ENCODE measurements around the gene SSBP3.
"Not testable (repeated sequence)": the region's sequence is repeated elsewhere in the genome, so short reads cannot be mapped to it uniquely, and the experiment has no call there.

SSBP3 gene

DNA sequence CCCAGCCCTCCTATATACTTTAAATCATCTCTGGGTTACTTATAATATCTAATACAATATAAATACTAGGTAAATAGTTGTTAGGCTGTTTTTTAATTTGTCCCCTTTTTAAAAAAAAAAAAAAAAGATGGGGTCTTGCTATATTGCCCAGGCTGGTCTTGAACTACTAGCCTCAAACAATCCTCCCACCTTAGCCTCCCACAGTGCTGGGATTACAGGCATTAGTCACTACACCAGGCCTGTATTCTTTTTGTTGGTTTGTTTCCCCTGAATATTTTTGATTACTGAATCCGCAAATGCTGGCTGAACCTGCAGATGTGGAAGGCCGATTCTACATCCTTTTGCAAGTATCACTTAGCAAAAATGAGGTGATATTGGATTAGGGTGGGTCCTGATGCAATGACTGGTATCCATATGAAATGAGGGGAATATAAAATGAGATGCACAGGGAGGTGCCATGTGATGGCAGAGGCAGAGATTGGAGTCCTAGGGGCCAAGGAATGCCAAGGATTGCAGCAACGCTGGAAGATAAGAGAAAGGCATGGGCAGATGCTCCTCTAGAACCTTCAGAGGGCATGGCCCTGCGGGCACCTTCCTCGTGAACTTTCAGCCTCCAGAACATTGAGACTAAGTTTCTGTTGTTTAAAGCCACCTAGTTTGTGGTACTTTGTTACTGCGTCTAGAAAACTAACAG is 58.8 kb downstream of the SSBP3 start:
- DNase-seq, result no peak

DNA sequence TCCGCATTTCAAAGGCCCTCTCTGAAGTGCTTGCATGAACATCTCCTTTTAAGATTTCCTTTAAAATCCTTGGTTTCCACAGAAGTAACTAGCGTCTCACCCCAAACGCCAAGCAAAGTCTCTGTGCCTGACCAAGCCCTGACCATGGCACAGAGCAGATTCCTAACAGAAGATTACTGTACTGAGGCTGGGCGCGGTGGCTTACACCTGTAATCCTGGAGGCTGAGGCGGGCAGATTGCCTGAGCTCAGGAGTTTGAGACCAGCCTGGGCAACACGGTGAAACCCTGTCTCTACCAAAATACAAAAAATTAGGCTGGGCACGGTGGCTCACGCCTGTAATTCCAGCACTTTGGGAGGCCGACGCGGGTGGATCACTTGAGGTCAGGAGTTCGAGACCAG is 60.6 kb downstream of the SSBP3 start:
- DNase-seq, result not testable (repeated sequence)

DNA sequence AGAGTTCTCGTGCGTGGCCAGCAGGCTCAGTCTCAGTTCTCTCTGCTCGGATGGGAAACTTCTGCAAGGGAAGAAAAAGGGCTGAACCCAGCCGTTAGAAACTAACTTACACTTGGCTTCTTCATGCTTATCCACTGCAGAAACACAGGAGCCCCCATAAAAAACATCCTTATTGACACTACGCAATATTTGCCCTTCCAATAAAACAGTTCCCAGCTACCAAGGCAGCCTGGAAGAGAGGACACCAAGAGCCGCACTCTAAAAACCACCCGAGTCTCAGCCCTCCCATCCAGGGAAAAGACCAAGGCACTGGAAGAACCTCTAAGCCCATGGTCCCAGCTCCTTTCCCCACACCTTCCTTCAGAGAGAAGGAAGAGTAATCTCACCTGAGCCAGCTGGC is 61.1 kb downstream of the SSBP3 start:
- no peak for DNase-seq

DNA sequence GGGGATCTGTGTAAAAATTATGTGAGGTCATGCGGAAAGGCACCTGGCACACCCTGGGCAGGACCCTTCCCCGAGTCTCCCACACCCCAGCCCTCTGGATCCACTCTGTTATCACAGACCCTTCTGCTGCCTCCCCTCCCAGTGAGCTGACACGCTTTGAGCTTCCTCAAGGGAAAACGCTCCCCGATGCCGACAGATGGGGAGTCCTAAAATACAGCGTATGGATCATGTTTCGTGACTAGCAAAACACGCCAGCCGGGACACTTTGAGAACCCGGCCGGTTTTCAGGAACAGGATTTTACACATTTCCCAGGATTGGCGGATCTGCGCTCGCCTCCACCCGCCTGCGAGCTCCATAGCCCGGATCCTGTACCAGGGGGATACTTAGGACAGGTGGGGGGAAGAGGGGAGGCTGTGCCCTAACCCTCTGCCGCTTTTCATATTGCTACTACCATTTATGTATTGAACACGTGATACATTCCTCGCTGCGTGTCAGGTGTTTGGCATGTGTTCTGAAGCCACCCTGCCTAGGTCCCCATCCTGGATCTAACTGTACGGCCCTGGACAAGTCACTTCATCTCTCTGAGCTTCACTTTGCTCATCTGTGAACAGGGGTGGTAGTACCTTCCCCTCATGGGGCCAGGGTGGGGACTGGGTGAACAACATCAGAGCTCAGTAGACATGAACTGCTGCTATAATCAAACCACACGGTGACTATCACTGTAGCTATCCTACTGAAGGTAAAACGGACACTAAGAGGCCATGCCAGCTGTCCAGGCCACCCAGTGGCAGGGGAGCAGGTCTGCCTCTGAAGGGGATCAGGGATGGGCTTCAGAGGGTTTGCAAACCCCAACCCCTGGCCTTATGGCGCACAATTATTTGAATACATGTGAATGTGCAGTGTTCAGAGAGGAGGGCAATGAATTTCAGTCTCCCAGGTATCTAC is 63.2 kb downstream of the SSBP3 start:
- no peak for DNase-seq

DNA sequence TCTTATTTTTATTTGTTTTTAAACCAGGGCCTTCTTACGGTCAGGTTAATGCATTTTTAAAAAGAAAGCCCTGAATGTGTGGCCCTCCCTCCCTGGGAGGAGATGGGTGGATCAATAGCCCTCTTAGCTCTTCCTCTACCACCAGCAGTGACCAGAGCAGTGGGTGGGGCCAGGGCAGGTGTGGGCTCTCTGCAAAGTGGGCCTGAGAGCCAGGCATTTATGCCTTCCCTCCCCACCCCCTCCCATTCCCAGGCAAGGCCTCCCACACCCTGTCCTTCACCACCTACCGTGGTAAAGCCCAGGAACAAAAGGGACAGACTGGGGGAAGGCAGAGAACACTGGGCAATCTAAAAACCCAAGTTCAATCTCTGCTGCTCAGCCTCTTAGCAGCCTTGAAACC is 63.9 kb downstream of the SSBP3 start:
- DNase-seq, result peak; percentile 69

DNA sequence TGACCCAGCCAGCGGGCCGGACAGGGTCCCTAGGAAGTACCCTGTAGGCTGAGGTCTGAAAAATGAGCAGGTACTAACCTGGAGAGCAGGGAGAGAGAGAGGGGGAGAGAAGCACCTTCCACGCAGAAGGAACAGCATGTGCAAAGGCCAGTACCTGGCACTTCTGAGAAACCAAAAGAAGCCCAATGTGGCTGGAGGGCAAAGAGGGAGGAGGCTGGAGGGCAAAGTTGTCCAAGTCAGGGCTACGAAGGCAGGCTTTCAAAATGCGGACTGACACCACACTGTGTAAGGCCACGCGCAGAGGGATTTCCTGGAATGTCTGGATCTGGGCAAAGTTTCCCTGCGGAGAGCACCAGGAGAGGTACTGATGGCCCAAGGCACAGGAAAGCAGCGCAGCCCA is 64.4 kb downstream of the SSBP3 start:
- no peak for DNase-seq

DNA sequence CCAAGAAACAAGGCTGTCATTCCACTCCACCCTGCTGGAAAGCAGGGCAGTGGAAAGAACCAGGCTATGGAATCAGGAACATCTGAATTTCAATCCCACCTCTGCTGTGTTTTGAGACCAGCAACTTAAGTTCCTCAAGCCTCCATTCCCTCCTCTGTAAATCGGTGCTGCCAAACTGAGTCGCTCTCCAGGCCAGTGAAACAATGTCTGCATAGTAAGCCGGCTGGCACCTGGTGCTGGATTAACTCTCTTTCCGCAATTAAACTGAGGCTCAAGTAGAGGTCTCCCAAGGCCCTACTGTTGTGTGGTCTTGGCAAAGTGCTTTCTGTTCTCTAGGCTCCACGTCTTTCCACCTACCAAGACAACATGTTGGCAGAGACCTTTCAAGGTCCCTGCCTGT is 65.3 kb downstream of the SSBP3 start:
- no peak for DNase-seq

DNA sequence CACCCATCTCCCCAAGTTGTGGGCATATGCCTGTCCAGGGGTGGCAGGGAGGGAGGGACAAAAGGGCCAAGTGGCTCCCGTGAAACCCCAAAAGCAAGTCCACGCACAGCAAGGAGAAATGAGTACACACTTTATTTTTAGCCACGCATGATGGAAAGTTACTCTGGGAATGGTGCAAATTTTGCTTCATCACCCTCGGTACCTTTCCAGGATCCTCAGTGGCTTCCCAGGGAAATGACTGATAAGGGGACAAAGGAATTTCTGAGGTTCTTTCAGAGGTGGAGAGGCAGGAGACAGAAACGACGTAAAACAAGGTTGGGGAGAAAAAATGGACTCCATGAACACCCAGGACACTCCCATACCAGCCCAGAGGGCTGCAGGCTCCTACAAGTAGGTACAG is 65.8 kb downstream of the SSBP3 start:
- no peak for DNase-seq

DNA sequence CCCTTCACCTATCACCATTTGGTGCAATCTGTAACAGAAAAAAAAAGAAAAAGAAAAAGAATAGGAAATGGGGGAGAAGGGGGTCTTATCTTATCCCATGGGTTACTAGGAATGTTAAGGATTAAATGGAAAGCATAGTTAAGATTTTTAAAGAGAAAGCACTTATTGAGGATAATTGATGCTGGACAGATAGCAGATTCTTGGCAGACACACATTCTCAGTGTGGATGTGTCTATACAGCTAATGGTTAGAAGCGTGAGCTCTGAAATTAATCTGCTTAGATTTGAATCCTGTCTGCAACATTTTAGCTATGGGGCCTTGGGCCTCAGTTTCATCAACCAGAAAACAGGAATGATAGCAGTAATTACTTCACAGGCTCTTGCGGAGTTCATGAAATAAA is 67.1 kb downstream of the SSBP3 start:
- no peak for DNase-seq

DNA sequence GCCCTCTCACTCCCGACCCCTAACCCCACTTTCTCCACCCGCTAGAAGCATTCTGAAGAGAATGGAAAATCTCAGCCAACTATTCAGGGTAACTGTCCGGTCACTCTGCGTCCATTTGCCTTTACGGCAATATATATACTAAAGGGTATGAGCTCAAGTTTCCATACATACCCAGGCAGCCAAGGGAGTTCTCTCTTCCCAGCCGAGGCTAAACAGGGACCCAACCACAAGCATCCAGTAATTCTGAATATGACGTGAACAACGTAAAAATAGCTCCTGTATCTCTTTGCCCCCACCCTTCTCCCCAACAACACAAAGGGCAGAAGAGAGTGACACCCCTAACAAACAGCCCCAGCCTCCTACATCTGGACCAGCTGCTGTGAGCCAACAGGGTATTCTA is 67.7 kb downstream of the SSBP3 start:
- no peak for DNase-seq

DNA sequence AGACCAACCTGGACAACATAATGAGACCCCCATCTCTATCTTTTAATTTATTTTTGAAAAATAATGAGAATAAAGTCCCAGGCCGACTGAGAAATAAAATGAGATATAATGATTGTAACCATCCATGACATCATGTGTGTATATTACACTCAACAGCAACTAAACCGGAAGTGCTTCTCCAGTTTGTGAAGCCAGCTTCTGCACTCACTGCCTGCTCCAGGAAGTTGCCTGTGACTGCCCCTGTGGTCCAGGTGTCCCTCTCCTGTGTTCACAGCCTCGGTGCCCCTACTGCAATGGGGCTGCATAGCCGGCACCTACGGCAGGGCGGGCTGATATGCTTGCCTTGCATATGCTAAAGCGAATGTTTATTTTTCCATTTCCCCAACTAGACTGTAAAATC is 68.3 kb downstream of the SSBP3 start:
- DNase-seq, result no peak

DNA sequence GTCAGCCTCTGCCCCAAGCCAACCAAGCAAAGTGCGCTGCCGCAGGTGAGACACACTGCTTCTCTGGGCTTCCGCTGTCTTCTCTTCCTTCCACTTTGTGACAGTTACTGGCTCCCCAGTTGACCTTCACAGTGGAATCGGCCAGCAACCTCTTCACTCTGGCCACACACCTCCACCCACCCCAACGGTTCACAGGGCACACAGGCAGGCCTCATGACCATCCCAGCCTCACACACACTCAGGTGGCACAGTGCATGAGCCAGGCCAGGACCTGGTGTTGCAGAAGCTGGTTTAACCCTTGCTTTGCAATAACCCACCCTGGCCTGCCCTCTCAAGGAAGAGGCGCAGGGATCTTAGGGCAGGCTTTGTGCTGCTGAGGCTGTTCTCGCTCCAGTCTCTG is 69.2 kb downstream of the SSBP3 start:
- no peak for DNase-seq

DNA sequence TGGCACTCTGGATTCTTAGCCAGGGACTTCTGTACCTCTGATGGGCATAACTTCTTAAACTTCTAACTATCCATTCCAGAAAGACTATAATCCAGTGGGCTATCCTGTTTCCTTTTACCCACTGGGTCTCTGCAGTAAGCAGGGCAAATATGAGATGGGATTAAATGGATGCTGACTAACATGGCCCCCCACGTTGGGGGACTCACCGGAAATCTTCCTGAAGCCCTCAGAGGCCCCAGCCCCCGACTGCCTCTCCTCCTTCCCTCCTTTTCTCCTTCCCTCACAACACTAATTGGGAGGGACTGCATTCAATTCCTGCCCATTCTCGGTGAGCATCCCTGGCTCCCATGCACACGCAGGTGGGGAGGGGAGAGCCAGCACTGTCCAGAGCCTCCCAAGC is 70.1 kb downstream of the SSBP3 start:
- DNase-seq, result no peak

DNA sequence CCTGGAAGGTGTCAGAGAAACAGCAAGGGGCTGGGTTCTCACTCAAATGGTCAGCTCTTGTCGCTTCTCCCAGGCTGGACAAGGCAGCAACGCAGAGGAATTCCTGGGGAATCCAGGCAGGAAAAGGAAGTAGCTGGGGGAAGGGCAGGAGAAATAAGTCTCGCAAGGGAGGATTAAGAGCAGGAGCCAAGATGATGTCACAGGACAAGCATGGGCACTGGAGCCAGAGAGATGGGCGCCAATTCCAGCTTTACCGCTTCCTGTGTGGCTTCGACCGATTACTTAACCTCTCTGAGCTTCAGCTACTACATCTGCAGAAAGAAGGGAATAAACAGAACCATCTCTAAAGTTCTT is 70.5 kb downstream of the SSBP3 start:
- no peak for DNase-seq

DNA sequence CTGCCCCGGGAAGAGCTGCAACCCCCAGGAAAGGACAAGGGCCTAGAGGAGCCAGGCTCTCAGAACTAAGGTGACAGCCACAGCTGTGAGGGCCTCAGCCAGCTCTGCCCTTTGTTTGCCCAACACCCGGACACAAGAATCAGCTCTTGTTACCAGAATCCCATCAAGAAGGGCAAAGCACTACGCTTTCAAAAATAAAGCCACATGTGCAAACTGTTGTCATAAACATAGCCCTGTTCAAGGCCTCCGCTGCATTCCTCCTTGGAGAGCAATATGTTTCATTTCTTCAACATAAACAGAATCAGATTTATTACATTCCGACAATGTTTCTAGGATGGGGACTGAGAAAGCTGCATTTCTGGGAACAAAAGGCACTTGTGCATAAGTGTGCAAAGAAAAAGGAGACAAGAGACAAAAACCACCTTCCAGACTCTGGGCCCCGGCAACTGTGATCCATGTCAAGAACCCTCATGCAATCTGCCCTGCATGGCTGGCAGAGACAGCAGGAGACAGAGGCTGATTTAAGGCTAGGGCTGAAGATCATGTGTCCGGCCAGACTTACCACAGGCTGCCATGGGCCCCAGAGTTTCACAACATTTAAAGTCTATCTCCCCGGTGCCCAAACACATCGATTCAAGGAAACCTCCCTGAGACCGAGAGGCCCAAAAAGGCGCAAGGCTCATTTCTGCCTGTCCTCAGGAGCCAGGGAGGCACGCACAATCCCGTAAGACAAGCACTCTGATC is 71.0 kb downstream of the SSBP3 start:
- DNase-seq, result no peak

DNA sequence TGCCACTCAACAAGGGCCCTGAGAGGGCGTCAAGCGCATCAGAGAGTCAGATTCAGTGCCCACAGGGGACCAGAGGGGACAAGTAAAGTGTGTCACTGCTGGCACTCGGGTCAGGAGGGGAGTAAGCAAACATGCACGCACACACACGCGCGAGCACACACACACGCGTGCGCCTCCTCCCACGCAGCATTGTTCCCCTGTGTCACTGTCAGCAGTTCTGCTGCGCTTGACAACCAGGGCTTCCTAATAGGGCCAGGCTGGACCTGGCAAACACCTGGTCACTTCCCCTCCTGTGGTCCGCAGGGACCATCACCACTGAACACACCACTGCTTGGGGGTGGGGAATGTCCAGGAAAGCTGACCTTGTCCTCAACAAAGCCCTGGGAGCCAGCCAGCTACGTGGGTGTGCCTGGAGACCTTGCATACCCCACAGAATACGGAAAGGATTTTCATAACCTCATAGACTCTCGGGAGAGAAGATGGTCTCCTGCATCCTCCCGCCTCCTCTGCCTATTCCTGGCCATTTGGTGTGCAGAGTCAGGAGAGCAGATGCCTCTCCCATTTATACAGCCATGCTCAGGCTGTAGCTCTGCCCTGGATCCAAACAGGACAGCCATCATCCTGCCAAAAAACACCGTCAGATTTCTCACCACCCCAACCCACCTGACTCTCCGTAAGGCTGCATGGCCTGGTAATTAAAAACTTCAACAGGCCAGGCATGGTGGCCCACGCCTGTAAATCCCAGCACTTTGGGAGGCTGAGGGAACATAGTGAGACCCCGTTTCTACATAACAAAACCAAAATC is 73.2 kb downstream of the SSBP3 start:
- no peak for DNase-seq

DNA sequence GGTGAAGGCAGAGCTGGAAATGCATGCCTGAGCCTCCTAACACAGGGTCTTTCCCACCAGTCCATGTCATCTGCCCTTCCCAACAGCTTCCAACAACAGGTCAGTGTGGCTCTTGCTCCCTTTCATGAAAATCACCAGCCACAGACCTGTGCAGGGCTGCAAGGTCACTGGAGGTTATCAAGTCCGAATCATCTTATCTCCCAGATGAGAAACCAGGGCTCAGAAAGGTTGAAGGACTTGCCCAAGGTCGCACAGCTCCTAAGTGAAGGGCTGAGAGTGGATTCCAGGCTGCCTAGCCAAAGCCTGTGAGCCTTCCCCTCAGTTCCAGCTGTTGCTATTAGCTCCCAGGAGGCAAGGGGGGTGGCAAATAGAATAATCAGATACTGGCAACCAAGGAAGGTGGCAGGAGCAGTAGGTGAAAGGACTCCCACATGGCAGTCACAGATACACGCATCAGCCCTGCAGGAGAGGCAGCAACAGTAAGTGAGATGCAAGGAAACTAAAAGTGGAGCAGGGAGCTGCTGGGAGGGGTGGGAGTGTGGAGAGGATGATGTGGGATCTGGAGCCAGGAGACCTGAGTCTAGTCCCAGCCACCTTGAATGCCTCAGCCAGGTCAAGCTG is 74.2 kb downstream of the SSBP3 start:
- no peak for DNase-seq

DNA sequence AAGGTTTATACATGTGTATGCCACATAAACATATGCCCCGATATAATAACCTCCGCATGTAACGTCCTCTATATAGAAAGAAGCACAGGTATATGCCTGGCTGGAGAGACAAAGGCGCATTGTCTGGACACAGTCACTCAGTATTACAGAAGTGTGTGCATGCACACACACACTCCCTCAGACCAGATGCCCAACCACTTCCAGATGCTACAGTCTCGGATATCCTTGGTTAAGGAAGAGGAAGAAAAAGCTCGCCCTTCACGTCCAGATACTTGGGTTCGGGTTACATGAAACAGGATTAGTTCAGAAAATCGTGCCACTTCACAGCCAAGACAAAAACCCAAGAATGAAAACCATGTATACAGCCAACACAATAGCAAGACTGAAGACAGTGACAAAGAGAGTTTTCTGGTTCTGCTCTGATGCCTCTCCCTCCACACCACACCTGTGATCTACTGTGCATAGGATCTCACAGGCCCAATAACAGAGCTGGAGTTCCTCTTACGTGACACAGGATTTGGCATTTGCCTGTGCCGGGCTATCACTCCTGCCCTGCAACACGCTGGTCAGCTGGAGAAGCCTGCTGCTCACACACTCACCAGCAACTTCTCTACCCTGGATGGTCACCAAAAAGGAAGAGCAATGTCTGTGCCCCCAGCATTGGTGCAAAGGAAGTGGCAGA is 75.0 kb downstream of the SSBP3 start:
- DNase-seq, result no peak

DNA sequence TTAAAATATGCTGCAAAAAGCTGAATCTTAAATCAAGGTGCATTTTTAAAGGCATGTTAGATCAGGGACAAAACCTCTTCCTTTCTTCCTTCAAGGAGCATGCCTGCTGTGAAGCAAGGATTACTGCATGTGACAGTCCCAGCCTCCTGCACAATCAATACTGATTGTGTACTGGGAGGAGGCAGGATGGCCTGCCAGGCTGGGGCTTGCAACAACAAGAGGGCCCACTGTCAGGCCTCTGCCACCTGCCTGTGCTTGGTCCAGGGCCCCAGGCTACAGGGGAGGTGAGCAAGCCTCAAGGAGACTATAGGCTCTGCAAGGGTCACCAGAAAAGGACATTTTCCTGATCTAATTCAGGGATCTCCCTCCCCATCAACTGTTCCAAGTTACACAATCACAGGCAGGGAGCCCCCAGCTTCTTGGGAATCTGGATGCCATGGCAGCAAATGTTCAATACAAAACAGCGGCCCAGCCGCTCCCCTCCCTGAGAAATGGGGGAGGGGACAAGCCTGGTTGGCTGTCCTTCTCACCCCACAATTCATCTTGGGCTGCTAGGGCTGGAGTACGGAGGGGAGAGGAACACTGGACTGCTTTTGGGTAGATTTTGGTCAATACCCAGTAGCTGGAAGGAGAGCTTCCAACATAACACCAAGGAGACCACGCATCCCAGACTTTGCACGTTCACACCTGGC is 76.7 kb downstream of the SSBP3 start:
- DNase-seq, result peak; percentile 24

DNA sequence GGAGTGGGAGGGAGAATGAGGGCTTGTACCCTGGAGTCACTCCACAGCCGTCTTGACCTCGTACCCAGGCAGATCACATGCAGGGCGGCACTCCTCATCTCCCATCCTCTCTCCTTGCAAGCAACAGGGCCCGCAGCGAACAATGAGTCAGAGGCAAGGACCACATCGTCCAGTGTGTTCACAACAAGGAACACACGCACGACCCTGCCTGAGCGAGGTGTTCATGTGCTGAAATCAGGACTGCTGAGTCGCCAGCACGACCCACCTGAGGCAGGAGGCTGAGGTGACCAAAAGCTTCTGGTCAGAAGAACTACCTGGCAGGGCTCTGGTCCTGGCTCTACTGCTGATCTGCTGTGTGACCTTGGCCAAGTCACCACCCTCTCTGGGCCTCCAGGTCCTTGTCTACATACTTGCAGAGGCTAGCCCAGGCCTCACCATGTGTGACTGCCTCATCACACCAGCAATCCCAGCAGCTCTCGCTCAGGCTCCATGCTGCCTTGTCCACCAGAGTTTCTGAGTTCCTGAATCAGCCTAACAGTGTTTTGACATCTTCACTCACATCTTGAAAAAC is 78.0 kb downstream of the SSBP3 start:
- DNase-seq, result no peak

All from NCI-H146 (cell line).